ENCODE data around the gene RHOH. TPM values are rescaled to one million over a fixed set of nuclear protein-coding genes. Genes with fewer than 3 reads are reported as not detected.
"Not testable (repeated sequence)": the region's sequence is repeated elsewhere in the genome, so short reads cannot be mapped to it uniquely, and the experiment has no call there.

The RHOH gene
- total RNA-seq, 4 donors from 2014 or later = 0.13 to 3.6 (median 2.7) TPM

DNA sequence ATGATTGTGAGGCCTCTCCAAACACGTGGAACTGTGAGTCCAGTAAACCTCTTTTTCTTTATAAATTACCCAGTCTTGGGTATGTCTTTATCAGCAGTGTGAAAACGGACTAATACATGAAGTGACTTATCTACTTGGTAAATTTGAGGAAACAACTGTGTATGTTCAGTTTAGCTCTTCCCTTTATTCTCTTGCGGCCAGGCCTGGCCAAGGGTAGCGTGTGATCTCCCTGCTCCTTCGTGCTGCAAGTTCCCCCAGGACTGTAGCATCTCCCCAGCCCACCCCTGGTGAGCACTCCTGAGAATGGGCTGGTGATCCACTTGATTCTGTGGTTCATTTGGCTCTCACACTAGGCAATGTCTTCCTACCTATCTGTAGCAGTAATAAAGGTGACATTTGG lies 85.1 kb downstream of the RHOH start:
- H3K4me1 ChIP-seq = no peaks in the 10 kb centered on the region
- intact Hi-C loops (cut with DNase I) = no loop called here
- WGBS = 75% methylated on average over 5 of the region's 5 CpGs
- no peaks in the 10 kb centered on the region for H3K9me3 ChIP-seq
- DNase-seq (ENCODE audit: extremely low spot score) = no peak
- H3K36me3 ChIP-seq = no peaks in the 10 kb centered on the region
- no peak for TF ChIP-seq POLR2A (IDR thresholded peaks at IDR 0.05; ENCODE audit: low read depth)
- TF ChIP-seq, protein P1, sequence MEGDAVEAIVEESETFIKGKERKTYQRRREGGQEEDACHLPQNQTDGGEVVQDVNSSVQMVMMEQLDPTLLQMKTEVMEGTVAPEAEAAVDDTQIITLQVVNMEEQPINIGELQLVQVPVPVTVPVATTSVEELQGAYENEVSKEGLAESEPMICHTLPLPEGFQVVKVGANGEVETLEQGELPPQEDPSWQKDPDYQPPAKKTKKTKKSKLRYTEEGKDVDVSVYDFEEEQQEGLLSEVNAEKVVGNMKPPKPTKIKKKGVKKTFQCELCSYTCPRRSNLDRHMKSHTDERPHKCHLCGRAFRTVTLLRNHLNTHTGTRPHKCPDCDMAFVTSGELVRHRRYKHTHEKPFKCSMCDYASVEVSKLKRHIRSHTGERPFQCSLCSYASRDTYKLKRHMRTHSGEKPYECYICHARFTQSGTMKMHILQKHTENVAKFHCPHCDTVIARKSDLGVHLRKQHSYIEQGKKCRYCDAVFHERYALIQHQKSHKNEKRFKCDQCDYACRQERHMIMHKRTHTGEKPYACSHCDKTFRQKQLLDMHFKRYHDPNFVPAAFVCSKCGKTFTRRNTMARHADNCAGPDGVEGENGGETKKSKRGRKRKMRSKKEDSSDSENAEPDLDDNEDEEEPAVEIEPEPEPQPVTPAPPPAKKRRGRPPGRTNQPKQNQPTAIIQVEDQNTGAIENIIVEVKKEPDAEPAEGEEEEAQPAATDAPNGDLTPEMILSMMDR (IDR thresholded peaks at IDR 0.05) = no peak
- TF ChIP-seq EP300 (IDR thresholded peaks at IDR 0.05) = no peak
- no peak for TF ChIP-seq POLR2AphosphoS5 (IDR thresholded peaks at IDR 0.05)
- H3K4me3 ChIP-seq = no peak overlapping the region
- no peaks in the 10 kb centered on the region for H3K27me3 ChIP-seq
- no peak overlapping the region for H3K27ac ChIP-seq (replicated peaks in 1 of 4)

DNA sequence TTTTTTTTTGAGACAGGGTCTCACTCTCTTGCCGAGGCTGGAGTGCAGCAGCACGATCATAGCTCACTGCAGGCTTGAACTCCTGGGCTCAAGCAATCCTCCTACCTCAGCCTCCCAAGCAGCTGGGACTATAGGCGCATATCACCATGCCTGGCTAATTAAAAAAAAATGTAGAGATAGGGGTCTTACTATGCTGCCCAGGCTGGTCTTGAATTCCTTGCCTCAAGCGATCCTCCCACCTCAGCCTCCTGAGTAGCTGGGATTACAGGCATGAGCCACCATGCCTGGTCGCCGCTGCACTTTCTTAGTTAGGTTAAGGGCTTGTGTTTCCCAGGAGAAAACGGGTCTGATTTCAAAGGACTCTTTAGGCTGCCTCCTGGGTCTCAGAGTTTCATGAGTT lies 86.0 kb downstream of the RHOH start:
- intact Hi-C loops (cut with DNase I) = not testable (repeated sequence)

DNA sequence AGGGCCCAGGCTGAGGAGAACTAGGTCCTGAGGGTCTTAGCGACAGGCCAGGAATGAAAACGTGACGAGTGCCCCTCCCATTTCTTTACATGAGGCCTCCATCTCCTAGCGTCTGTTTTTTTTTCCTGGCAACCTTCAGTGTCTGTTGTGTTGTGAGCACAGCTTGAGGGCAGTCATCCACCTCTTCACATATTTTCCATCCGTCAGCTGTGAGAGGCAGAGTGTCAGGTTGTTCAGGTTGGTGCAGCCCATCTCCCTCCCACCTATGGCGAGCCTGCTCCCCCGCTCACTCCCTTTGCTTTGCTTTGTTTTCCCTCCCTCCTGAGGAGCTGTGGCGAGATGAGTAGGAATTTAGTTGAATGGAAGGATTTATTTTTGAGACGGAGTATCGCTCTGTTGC lies 86.6 kb downstream of the RHOH start:
- DNase-seq (ENCODE audit: extremely low spot score) = no peak
- no peaks in the 10 kb centered on the region for H3K36me3 ChIP-seq
- WGBS = 88% methylated on average over 10 of the region's 10 CpGs
- no peak overlapping the region for H3K4me3 ChIP-seq
- no peak overlapping the region for H3K27ac ChIP-seq (replicated peaks in 1 of 4)
- no peaks in the 10 kb centered on the region for H3K27me3 ChIP-seq
- intact Hi-C loops (cut with DNase I) = no loop called here
- no peaks in the 10 kb centered on the region for H3K4me1 ChIP-seq
- H3K9me3 ChIP-seq = no peaks in the 10 kb centered on the region
- TF ChIP-seq, protein P1 (IDR thresholded peaks at IDR 0.05) = no peak
- TF ChIP-seq POLR2A (IDR thresholded peaks at IDR 0.05; ENCODE audit: low read depth) = no peak
- no peak for TF ChIP-seq EP300 (IDR thresholded peaks at IDR 0.05)
- TF ChIP-seq POLR2AphosphoS5 (IDR thresholded peaks at IDR 0.05) = no peak

More for the DNA sequence above, 86.0 kb downstream of the RHOH start:
- H3K4me1 ChIP-seq; DNase-seq (ENCODE audit: extremely low spot score); H3K27me3 ChIP-seq; H3K4me3 ChIP-seq; H3K27ac ChIP-seq (replicated peaks in 1 of 4); H3K36me3 ChIP-seq; H3K9me3 ChIP-seq: not testable (repeated sequence)
- 96% methylated on average over 7 of the region's 7 CpGs for WGBS

DNA sequence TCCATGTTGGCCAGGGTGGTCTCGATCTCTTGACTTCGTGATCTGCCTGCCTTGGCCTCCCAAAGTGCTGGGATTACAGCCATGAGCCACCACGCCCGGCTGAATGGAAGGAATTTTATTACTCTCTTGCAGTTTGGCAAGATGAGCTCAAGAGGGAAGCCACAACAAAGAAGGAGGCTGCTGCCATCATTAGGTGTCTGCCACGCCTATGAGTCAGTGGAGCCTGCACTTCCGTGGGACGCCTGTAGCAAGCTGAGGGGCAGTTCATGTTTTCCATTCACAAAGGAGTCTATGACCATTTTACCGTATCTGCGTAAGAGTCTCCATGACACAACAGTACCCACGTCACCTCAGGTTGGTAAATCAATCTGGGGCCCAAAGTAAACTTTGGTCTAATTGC lies 87.1 kb downstream of the RHOH start:
- Histone ChIP-seq H3K27ac (replicated peaks in 1 of 4) (no peak overlapping the region), H3K36me3 (no peaks in the 10 kb centered on the region), H3K4me1 (peaks cover 0 to under 1% (median 0%) of the 10 kb centered on the region in 4 donors), H3K27me3 (no peaks in the 10 kb centered on the region), H3K9me3 (no peaks in the 10 kb centered on the region), H3K4me3 (no peak overlapping the region)
- intact Hi-C loops (cut with DNase I) = no loop called here
- TF ChIP-seq POLR2A (IDR thresholded peaks at IDR 0.05; ENCODE audit: low read depth) (no peak), EP300 (IDR thresholded peaks at IDR 0.05) (no peak), POLR2AphosphoS5 (IDR thresholded peaks at IDR 0.05) (no peak)
- WGBS = 95% methylated on average over 10 of the region's 10 CpGs
- no peak for DNase-seq (ENCODE audit: extremely low spot score)

DNA sequence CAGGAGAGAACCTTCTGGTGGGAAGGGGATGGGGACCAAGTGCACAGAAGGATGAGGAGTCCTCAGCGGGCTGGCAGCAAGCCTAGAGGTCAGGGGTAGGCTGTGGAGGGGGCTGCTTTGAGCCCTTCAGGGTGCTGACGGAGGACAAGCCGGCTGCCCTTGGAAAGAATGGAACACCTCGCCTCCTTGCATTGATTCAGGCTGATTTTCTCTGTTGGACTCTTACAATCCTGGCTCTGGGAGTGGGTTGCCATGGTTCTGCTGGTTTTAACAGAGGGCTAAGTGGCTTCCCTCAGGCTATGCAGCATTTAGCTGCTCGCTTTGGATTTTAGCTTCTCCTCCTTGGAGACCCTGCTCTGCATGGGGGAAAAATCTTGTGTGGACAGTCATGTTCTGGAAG lies 88.9 kb downstream of the RHOH start:
- DNase-seq (ENCODE audit: extremely low spot score) = no peak
- no peaks in the 10 kb centered on the region for H3K27me3 ChIP-seq
- TF ChIP-seq, protein P1 (IDR thresholded peaks at IDR 0.05) = no peak
- H3K4me1 ChIP-seq = peaks cover 0 to 8% (median 0%) of the 10 kb centered on the region in 4 donors
- no peak overlapping the region for H3K4me3 ChIP-seq
- intact Hi-C loops (cut with DNase I) = no loop called here
- no peaks in the 10 kb centered on the region for H3K9me3 ChIP-seq
- H3K27ac ChIP-seq (replicated peaks in 1 of 4) = no peak overlapping the region
- 93% methylated on average over 5 of the region's 5 CpGs for WGBS
- H3K36me3 ChIP-seq = no peaks in the 10 kb centered on the region

DNA sequence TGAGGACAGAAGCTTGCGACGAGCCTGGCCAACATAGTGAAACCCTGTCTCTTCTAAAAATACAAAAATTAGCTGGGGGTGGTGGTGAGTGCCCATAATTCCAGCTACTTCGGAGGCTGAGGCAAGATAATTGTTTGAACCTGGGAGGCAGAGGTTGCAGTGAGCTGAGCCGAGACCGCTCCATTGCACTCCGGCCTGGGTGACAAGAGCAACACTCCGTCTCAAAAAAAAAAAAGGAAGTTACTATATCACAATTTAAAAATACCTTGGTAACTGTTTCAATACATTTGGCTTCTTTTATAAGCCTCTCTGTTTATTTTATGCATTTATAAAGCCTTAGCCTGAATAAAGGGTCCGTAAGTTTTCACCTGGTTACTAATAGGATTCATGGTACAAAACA lies 91.7 kb downstream of the RHOH start:
- no peaks in the 10 kb centered on the region for H3K9me3 ChIP-seq
- H3K27ac ChIP-seq (replicated peaks in 1 of 4) = no peak overlapping the region
- H3K27me3 ChIP-seq = no peaks in the 10 kb centered on the region
- WGBS = 89% methylated on average over 8 of the region's 8 CpGs
- no peak overlapping the region for H3K4me3 ChIP-seq
- intact Hi-C loops (cut with DNase I) = no loop called here
- no peak for DNase-seq (ENCODE audit: extremely low spot score)
- TF ChIP-seq POLR2AphosphoS5 (IDR thresholded peaks at IDR 0.05) (no peak), POLR2A (IDR thresholded peaks at IDR 0.05; ENCODE audit: low read depth) (no peak), EP300 (IDR thresholded peaks at IDR 0.05) (no peak)
- TF ChIP-seq, protein P1 (IDR thresholded peaks at IDR 0.05) = no peak
- H3K4me1 ChIP-seq = peaks cover 0 to 8% (median 0%) of the 10 kb centered on the region in 4 donors
- no peaks in the 10 kb centered on the region for H3K36me3 ChIP-seq

All from esophagus muscularis mucosa (tissue), 4 donors.